OCI-LY3 (cell line): ENCODE measurements around the gene PKP1.

Experiments used
- CTCF ChIP-seq: fragments of 200-600, 300-600 bp; sonication (generic); IDR thresholded peaks from 2 replicates; pipeline ENCODE4 v1.5.1; 2014; ENCODE audit warnings: antibody characterized with exemption, low read length, low read depth
- EZH2phosphoT487 ChIP-seq: fragments of 200-600 bp; shearing (Covaris generic); IDR thresholded peaks from 2 replicates; pipeline ENCODE4 v1.6.1; 2018; ENCODE audit warnings: antibody characterized with exemption, mixed run types, low read depth

DNA sequence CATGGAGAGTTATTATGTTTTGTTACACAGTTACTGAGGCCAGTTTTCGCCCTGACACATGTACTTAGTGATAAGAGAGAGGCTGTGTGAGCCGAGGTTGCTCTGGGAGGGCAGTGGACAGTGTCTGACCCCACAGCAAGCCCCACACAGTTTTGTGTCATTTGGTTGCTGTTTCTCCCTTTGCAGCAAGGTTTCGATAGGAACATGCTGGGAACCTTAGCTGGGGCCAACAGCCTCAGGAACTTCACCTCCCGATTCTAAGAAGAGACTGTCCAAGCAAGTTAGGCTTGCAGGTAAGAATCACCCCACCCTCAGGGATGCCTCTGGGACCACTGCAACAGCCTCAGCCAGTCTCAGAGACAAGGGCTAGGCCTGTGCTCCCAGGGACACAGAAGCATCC, 45.3 kb downstream of the PKP1 start:
- TF ChIP-seq CTCF (no peak), EZH2phosphoT487 (no peak)
